Endothelial cell of umbilical vein (primary cell): ENCODE data around the gene TECTB. TPM values are rescaled to one million over a fixed set of nuclear protein-coding genes. Genes with fewer than 3 reads are reported as not detected.

Experiments used
- BruUV-seq: library from RNA; stranded (reverse); fragments of 400-500 nt; replicated peaks from 2 replicates; lab custom pipeline; 2021; lab: Mats Ljungman, UMichigan
- CTCF ChIA-PET: fragments of 300-600, 350-600 bp; sonication (Branson Sonifier 250); formaldehyde crosslinking; loops from one replicate; lab custom pipeline; 2021; ENCODE audit warnings: antibody characterized with exemption, inconsistent platforms; lab: Charles Lee
- POLR2A ChIA-PET: fragments of 300-600, 350-600 bp; sonication (Branson Sonifier 250); formaldehyde crosslinking; loops from one replicate; lab custom pipeline; 2021; ENCODE audit warnings: antibody characterized with exemption, inconsistent platforms; lab: Charles Lee
- DNase-seq: peaks from one replicate; pipeline ENCODE4 v3.0.0-alpha.2; 2011; ENCODE audit warnings: low read depth, low spot score
- FAIRE-seq: peaks from 2 replicates; lab custom pipeline; 2011; peaks lifted over from hg19 to GRCh38; lab: Jason Lieb, UNC
- H2AFZ ChIP-seq: 2 replicates; pipeline ENCODE4 v1.6.0; 2012; ENCODE audit warnings: low read depth, low read length, control low read depth, inconsistent platforms
- H3K27ac ChIP-seq: 2 replicates; pipeline ENCODE4 v1.5.1; 2011; ENCODE audit warnings: low read depth, mild to moderate bottlenecking, control low read depth, low read length, moderate library complexity; ENCODE audit not compliant: insufficient read depth
- H3K27me3 ChIP-seq, 2 experiments: 2 replicates each; pipeline versions ENCODE4 v1.6.0 to v1.6.1; 2011; ENCODE audit warnings: low read length in 2 of 2, mixed read lengths in 1 of 2; ENCODE audit not compliant: control insufficient read depth in 2 of 2, insufficient read depth in 2 of 2
- H3K36me3 ChIP-seq, 2 experiments: 2 replicates in 1 of 2; 3 replicates in 1 of 2; pipeline ENCODE4 v1.5.1; 2011; ENCODE audit warnings: low read length in 2 of 2, mild to moderate bottlenecking in 1 of 2, moderate library complexity in 1 of 2; ENCODE audit not compliant: control insufficient read depth in 2 of 2, insufficient read depth in 2 of 2; ENCODE audit errors: extremely low read depth in 1 of 2
- H3K4me1 ChIP-seq: 3 replicates; pipeline ENCODE4 v1.5.1; 2011; ENCODE audit warnings: mild to moderate bottlenecking, low read length; ENCODE audit not compliant: control insufficient read depth, insufficient read depth; ENCODE audit errors: extremely low read depth
- H3K4me2 ChIP-seq: 2 replicates; pipeline ENCODE4 v1.6.1; 2011; ENCODE audit warnings: low read length, control low read depth, mixed read lengths; ENCODE audit not compliant: insufficient read depth
- H3K4me3 ChIP-seq, 3 experiments: fragments of 200-600 bp in 1 of 3; sonication (generic), shearing (Covaris generic) in 1 of 3; replicated peaks in 1 of 3; 2 replicates each; pipeline ENCODE4 v1.5.1; 2011 to 2016; ENCODE audit warnings: control low read depth in 3 of 3, low read length in 3 of 3, mild to moderate bottlenecking in 2 of 3, inconsistent platforms in 1 of 3, low read depth in 1 of 3, moderate library complexity in 1 of 3; ENCODE audit not compliant: insufficient read depth in 1 of 3
- H3K79me2 ChIP-seq: 2 replicates; pipeline ENCODE4 v1.6.0; 2012; ENCODE audit warnings: low read length, inconsistent platforms; ENCODE audit not compliant: control insufficient read depth, insufficient read depth
- H3K9ac ChIP-seq: replicated peaks from 2 replicates; pipeline ENCODE3; 2011; ENCODE audit warnings: low read length, control low read depth; ENCODE audit not compliant: insufficient read depth; ENCODE audit errors: extremely low read depth
- H3K9me1 ChIP-seq: replicated peaks from 3 replicates; pipeline ENCODE4 v1.6.0; 2011; ENCODE audit warnings: mild to moderate bottlenecking, low read length; ENCODE audit not compliant: control insufficient read depth, insufficient read depth; ENCODE audit errors: extremely low read depth
- H3K9me3 ChIP-seq: replicated peaks from 2 replicates; pipeline ENCODE4 v1.5.1; 2012; ENCODE audit warnings: low read length, inconsistent platforms; ENCODE audit not compliant: control insufficient read depth, insufficient read depth
- H4K20me1 ChIP-seq: replicated peaks from 2 replicates; pipeline ENCODE3; 2011; ENCODE audit warnings: mild to moderate bottlenecking, low read length; ENCODE audit not compliant: control insufficient read depth, insufficient read depth; ENCODE audit errors: extremely low read depth
- CTCF ChIP-seq, 2 donors: IDR thresholded peaks; 1 replicate in 1 of 2; 2 replicates in 1 of 2; pipeline ENCODE4 v1.5.1; 2011; ENCODE audit warnings: low read length in 2 of 2, mild to moderate bottlenecking in 2 of 2, moderate library complexity in 2 of 2, control low read depth in 1 of 2, inconsistent platforms in 1 of 2, low read depth in 1 of 2; ENCODE audit not compliant: insufficient read depth in 1 of 2; ENCODE audit errors: extremely low read depth in 1 of 2
- EZH2 ChIP-seq: IDR thresholded peaks from 2 replicates; pipeline ENCODE4 v1.6.1; 2012; ENCODE audit warnings: borderline replicate concordance, low read depth, mild to moderate bottlenecking, moderate library complexity, low read length, inconsistent platforms; ENCODE audit not compliant: severe bottlenecking
- FOS ChIP-seq: IDR thresholded peaks from 2 replicates; pipeline ENCODE4 v1.6.1; 2011; ENCODE audit warnings: mild to moderate bottlenecking, low read length, moderate library complexity, borderline replicate concordance; ENCODE audit not compliant: insufficient read depth
- GATA2 ChIP-seq: IDR thresholded peaks from 2 replicates; pipeline ENCODE4 v1.7.0; 2011; ENCODE audit warnings: low read depth, mild to moderate bottlenecking, moderate library complexity, mixed read lengths, low read length; ENCODE audit not compliant: insufficient read length, insufficient read depth
- JUN ChIP-seq: IDR thresholded peaks from 2 replicates; pipeline ENCODE4 v1.6.1; 2011; ENCODE audit warnings: borderline replicate concordance, low read depth; ENCODE audit not compliant: insufficient read length, insufficient read depth
- MAX ChIP-seq: IDR thresholded peaks from 2 replicates; pipeline ENCODE4 v1.6.1; 2011; ENCODE audit not compliant: insufficient read depth, insufficient read length
- MYC ChIP-seq: IDR thresholded peaks from one replicate; pipeline ENCODE4 v1.6.1; 2011; ENCODE audit warnings: mild to moderate bottlenecking, low read depth, low read length
- POLR2A ChIP-seq: IDR thresholded peaks from 2 replicates; pipeline ENCODE4 v1.6.1; 2012; ENCODE audit warnings: low read depth, mild to moderate bottlenecking, control low read depth, low read length
- POLR2AphosphoS5 ChIP-seq: IDR thresholded peaks from 2 replicates; pipeline ENCODE4 v1.6.1; 2012; ENCODE audit warnings: low read depth, mild to moderate bottlenecking, control low read depth, low read length, moderate library complexity; ENCODE audit not compliant: insufficient read depth
- dilution Hi-C: fragments of 300-500 bp; cut with MboI; formaldehyde crosslinking; loops from one replicate; pipeline ENCODE4 v1.15.0; 2019; ENCODE audit warnings: low sequenced_read_pairs; ENCODE audit not compliant: extremely low pct_ligation_motif_present
- intact Hi-C: fragments of 100-400 bp; cut with micrococcal nuclease; formaldehyde crosslinking; loops from one replicate; pipeline ENCODE4 v1.10.0; 2022
- polyA plus RNA-seq, 4 experiments: library from polyadenylated mRNA; depleted of rRNA in 3 of 4; stranded (reverse) in 3 of 4; unstranded in 1 of 4; fragments of >200 nt; gene quantifications; 2 replicates each; pipeline versions ENCODE4 v1.2.1 to v1.2.3, GENCODE V29; 2011 to 2012; ENCODE audit warnings: missing spikeins in 1 of 4
- total RNA-seq: library from RNA; stranded (reverse); gene quantifications from 2 replicates; pipeline ENCODE4 v1.2.3, GENCODE V29; 2021

Gene TECTB
- total and polyA plus RNA-seq, 2 donors (not counting 3 experiments of a cell fraction or from before 2014, with no cell fraction given): not detected

GRCh38 chr10:112308125-112308502 lies 24.9 kb downstream of the TECTB start:
- Histone ChIP-seq H3K27ac (no peak overlapping the region), H3K9me3 (no peaks in the 10 kb centered on the region), H2AFZ (no peak overlapping the region), H3K9ac (no peak overlapping the region), H3K27me3 (peaks cover 6 to 24% of the 10 kb centered on the region in 2 experiments), H3K4me2 (no peak overlapping the region), H3K9me1 (no peaks in the 10 kb centered on the region), H3K4me1 (no peaks in the 10 kb centered on the region), H3K79me2 (no peaks in the 10 kb centered on the region), H3K36me3 (no peaks in the 10 kb centered on the region), H4K20me1 (no peaks in the 10 kb centered on the region), H3K4me3 (no peak overlapping the region)
- FAIRE-seq (no peak), DNase-seq (no peak)
- no peak for TF ChIP-seq FOS
- no peak for TF ChIP-seq CTCF (IDR thresholded peaks at IDR 0.05; ENCODE audit: extremely low read depth in 1 of 2, insufficient read depth in 1 of 2, low read depth in 1 of 2, low read length in 2 of 2)
- dilution Hi-C loops: no loop called here
- ChIA-PET POLR2A (no interaction called here), CTCF (interaction anchor here (0.7 to 4.8 kb wide), 16 partner anchors 8 to 1506 kb away, joined by 3 to 40 read pairs (median 4); no protein-coding TSS in a partner anchor)
- BruUV-seq: no TSS peak
- intact Hi-C loops: no loop called here

GRCh38 chr10:112311481-112311880 lies 28.3 kb downstream of the TECTB start:
- ChIA-PET POLR2A (no interaction called here), CTCF (interaction anchor here (1.0 to 7.3 kb wide), 2 partner anchors 125 to 174 kb away, joined by 3 to 96 read pairs; no protein-coding TSS in a partner anchor)
- no peak for DNase-seq
- no peaks in the 10 kb centered on the region for H3K9me1 ChIP-seq
- no peak overlapping the region for H3K4me3 ChIP-seq
- no peaks in the 10 kb centered on the region for H3K36me3 ChIP-seq
- H3K9ac ChIP-seq: no peak overlapping the region
- H4K20me1 ChIP-seq: no peaks in the 10 kb centered on the region
- no peaks in the 10 kb centered on the region for H3K79me2 ChIP-seq
- peaks cover under 1 to 8% of the 10 kb centered on the region in 2 experiments for H3K27me3 ChIP-seq
- TF ChIP-seq JUN (no peak), FOS (no peak), POLR2AphosphoS5 (no peak), EZH2 (no peak), POLR2A (no peak), MYC (no peak), GATA2 (no peak), MAX (no peak), CTCF (IDR thresholded peaks at IDR 0.05; ENCODE audit: extremely low read depth in 1 of 2, insufficient read depth in 1 of 2, low read depth in 1 of 2, low read length in 2 of 2) (no peak)
- no peak overlapping the region for H3K27ac ChIP-seq
- intact Hi-C loops: loop anchor here (5.0 kb wide), 1 partner anchor 1071 kb away; no protein-coding TSS in a partner anchor
- H3K9me3 ChIP-seq: no peaks in the 10 kb centered on the region
- H3K4me2 ChIP-seq: no peak overlapping the region
- dilution Hi-C loops: no loop called here
- no TSS peak for BruUV-seq
- FAIRE-seq: no peak
- no peak overlapping the region for H2AFZ ChIP-seq
- peaks cover 14% of the 10 kb centered on the region for H3K4me1 ChIP-seq
